Measurements from ENCODE around the gene PUS10.
"Not testable (repeated sequence)": the region's sequence is repeated elsewhere in the genome, so short reads cannot be mapped to it uniquely, and the experiment has no call there.

The PUS10 gene

DNA sequence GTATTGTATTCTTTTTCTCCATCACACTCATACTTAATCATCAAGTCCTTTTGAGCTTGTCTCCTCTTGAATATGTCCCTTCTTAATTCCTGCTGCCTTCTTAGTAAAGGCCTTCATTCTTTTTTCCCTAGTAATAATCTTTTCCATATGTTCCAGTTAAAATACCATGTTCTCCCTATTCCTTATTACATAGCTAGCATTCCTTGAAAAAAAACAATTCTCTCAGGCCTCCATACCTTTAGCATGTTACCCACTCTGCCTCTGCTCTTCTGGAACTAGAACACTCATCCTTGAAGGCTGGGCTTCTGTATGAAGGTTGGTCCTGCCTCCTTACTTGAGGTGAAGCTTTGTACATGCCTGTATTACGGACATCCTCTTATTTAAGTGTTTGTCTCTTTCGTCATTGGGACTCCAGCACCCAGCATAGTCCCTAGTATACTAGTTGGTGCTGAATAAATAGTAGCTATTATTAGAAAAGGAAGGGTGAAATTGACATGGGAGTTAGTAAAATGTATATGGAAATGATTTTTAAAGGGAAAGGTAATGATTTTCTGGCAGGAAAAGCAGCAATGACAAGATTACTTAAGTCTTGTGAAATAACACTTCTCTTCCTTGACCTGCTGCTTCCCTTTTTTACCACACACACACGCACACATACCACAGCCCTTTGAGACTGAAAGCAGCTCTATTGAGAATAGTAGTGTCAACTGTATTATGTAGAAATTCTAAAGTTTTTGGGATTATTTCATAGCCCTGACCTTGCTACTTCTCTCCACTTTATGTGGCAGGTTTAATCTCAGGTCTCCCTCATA is 91.1 kb downstream of the PUS10 start:
- DNase-seq (ENCODE audit: low read depth), result no peak

GRCh38 chr2:60925994-60926740 is 91.9 kb downstream of the PUS10 start:
- DNase-seq (ENCODE audit: low read depth), result no peak

GRCh38 chr2:60907329-60907728 is 110.7 kb downstream of the PUS10 start:
- DNase-seq (ENCODE audit: low read depth), result no peak

GRCh38 chr2:60906395-60906794 is 111.7 kb downstream of the PUS10 start:
- DNase-seq (ENCODE audit: low read depth), result no peak

GRCh38 chr2:60905867-60906266 is 112.2 kb downstream of the PUS10 start:
- not testable (repeated sequence) for DNase-seq (ENCODE audit: low read depth)

DNA sequence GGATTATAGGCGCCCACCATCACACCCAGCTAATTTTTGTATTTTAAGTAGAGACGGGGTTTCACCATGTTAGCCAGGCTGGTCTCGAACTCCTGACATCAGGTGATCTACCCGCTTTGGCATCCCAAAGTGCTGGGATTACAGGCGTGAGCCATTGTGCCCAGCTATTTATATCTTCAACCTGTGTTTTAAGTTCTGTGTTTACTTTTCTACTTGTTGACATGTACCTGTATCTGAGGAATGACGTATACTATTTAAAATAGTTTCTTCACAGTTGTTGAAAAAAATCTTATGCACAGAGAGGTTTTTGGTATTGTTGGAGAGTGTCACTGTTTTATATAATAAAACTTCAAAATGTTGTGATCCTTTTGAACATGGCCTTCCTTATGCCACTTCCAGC is 116.8 kb downstream of the PUS10 start:
- not testable (repeated sequence) for DNase-seq (ENCODE audit: low read depth)

DNA sequence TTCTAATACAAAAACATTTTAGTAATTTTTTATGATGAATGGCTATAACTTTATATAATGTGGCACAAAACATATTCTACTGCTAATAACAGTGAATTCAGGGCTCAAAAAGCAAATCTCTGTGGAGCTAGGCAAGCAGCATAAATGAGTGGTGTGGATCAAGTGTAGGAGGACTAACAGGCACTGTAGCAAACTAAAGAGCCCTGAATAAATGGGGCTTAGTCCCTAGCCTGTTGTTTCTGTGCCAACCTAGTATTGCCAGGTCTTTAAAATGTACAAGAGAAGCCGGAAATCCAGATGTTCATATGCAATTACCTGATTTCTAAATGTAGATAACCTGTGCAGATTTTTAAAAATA is 118.2 kb downstream of the PUS10 start:
- no peak for DNase-seq (ENCODE audit: low read depth)

DNA sequence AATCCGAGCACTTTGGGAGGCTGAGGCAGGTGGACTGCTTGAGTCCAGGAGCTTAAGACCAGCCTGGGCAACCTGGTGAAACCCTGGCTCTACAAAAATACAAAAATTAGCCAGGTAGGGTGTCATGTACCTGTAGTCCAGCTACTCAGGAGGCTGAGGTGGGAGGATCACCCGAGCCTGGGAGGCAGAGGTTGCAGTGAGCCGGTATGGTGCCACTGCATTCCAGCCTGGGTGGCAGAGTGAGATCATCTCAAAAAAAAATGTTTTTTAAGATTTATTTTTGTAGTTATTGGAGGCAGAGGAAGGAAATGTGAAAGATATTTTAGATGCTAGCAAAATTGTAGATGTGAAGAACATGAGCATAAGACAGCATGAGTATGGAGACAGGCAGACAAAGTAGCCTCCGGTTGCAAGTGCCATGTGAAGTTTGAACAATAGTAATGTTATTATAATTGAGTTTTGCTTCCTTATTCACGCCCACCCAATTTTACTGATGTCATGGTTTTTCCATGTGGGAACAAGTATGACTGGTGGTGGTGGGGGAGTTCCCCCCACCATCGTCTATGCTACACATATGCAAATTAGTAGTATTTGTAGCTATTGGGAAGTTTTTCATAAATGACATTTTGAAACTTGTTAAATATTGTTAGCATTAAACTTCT is 118.7 kb downstream of the PUS10 start:
- DNase-seq (ENCODE audit: low read depth), result no peak

- DNase-seq (ENCODE audit: low read depth), result no peak
Measured at GRCh38 chr2:60898567-60898966, 119.5 kb downstream of the PUS10 start.
